Body of pancreas (tissue), 4 donors: ENCODE results near the gene AANAT. TPM values are rescaled to one million over a fixed set of nuclear protein-coding genes. Genes with fewer than 3 reads are reported as not detected.
A peak's percentile ranks its signal among the peaks of the same experiment; 100 is the strongest.

ENCODE experiments used
- ATAC-seq: fragments of 150-250 bp; one replicate; pipeline ENCODE4 v1.9.1; 2016
- DNase-seq, 4 donors: peaks; one replicate each; pipeline ENCODE4 v3.0.0-alpha.2; 2019
- H3K27ac ChIP-seq, 4 donors: fragments of 200-600 bp; sonication (generic); 1 replicate in 3 of 4; 2 replicates in 1 of 4; pipeline versions ENCODE4 v1.5.1 to v1.6.1; 2016 to 2019; ENCODE audit warnings: mild to moderate bottlenecking in 1 of 4, mixed read lengths in 1 of 4, moderate library complexity in 1 of 4
- H3K27me3 ChIP-seq, 2 donors: fragments of 200-600 bp; sonication (generic); one replicate each; pipeline ENCODE4 v1.6.0; 2016; ENCODE audit warnings: mild to moderate bottlenecking in 1 of 2
- H3K36me3 ChIP-seq, 2 donors: fragments of 200-600 bp; sonication (generic); replicated peaks in 1 of 2; 2 replicates each; pipeline ENCODE4 v1.5.1; 2016; ENCODE audit warnings: low read depth in 2 of 2; ENCODE audit not compliant: insufficient read depth in 1 of 2
- H3K4me1 ChIP-seq: fragments of 200-600 bp; sonication (generic); one replicate; pipeline ENCODE4 v1.6.0; 2016
- H3K4me3 ChIP-seq, 2 donors: fragments of 200-600 bp; sonication (generic); 1 replicate in 1 of 2; 2 replicates in 1 of 2; pipeline ENCODE4 v1.5.1; 2016 to 2019
- H3K9me3 ChIP-seq, 3 donors: fragments of 200-600 bp; sonication (generic); 1 replicate in 2 of 3; 2 replicates in 1 of 3; pipeline ENCODE4 v1.5.1; 2016
- CTCF ChIP-seq, 7 experiments: fragments of 450-650 bp in 4 of 7; fragments of 200-600 bp in 3 of 7; sonication (generic) in 3 of 7; IDR thresholded peaks; one replicate each; pipeline ENCODE4 v1.5.1; 2016 to 2019; ENCODE audit warnings: antibody characterized with exemption in 7 of 7
- POLR2A ChIP-seq, 3 donors: fragments of 450-650 bp; IDR thresholded peaks; one replicate each; pipeline ENCODE4 v1.6.1; 2016; ENCODE audit warnings: antibody characterized with exemption in 3 of 3, mild to moderate bottlenecking in 2 of 3
- WGBS, 2 donors: methylation state at CpG; one replicate each; pipeline ENCODE4 v1.1.5; 2017; 5-methylcytosine and 5-hydroxymethylcytosine counted together
- intact Hi-C: fragments of 100-400 bp; cut with DNase I; formaldehyde crosslinking; loops from one replicate; pipeline ENCODE4 v1.15.1; 2023
- total RNA-seq, 2 donors: library from RNA; depleted of rRNA; stranded (reverse); fragments of >200 nt; gene quantifications; one replicate each; pipeline ENCODE4 v1.1.0, GENCODE V29; 2016

The AANAT gene
- total RNA-seq, 2 donors from 2014 or later, result not detected

DNA sequence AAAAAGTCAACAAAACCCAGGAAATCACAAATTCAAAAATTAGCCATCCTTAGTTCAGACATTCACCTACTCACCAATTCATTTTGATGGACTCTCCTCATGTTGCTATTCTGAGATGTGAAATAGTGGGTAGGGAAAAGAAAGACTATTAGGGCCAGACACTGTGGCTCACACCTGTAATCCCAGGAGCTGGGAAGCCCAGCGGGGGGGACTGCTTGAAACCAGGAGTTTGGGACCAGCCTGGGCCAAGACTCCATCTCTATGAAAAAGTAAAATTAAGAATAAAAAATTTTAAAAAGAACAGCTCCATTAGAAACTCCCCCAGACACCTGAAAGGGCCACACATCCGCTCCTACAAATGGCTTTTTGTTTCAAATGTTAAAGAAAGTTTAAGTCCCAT lies 35.9 kb upstream of the AANAT start:
- no peak for ATAC-seq
- no peak overlapping the region for H3K4me3 ChIP-seq
- H3K9me3 ChIP-seq, result no peaks in the 10 kb centered on the region
- H3K27me3 ChIP-seq, result no peaks in the 10 kb centered on the region
- H3K4me1 ChIP-seq, result peaks cover 8% of the 10 kb centered on the region
- intact Hi-C loops, result no loop called here
- no peak for DNase-seq
- WGBS, 2 donors, result 88 to 94% methylated on average over 2 of the region's 2 CpGs
- H3K36me3 ChIP-seq, result no peaks in the 10 kb centered on the region
- no peak overlapping the region for H3K27ac ChIP-seq
- TF ChIP-seq POLR2A (IDR thresholded peaks at IDR 0.05) (no peak), CTCF (IDR thresholded peaks at IDR 0.05) (no peak)

DNA sequence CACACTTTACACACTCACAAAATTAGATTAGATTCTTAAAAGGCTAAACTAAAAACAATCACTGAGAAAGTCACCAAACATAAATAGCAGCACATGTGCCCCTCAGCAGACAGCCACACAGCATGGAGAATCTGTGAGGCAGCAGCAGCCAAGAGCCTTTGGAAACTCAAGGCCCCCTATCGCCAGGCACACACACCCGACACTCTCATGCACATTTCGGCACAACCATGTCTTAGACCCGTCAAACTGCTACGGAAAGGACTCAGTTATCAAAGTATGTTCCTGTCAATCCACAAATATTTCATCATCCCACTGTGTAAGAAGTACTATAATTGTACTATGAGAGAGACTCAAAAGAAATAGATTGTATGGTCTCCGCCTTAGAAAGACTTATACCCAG lies 35.4 kb upstream of the AANAT start:
- no peak overlapping the region for H3K4me3 ChIP-seq
- DNase-seq (no peak), ATAC-seq (no peak)
- peaks cover 8% of the 10 kb centered on the region for H3K4me1 ChIP-seq
- H3K27ac ChIP-seq, result no peak overlapping the region
- intact Hi-C loops, result no loop called here
- H3K36me3 ChIP-seq, result no peaks in the 10 kb centered on the region
- WGBS, 2 donors, result 65 to 68% methylated on average over 6 of the region's 6 CpGs
- no peaks in the 10 kb centered on the region for H3K27me3 ChIP-seq
- no peaks in the 10 kb centered on the region for H3K9me3 ChIP-seq
- TF ChIP-seq POLR2A (IDR thresholded peaks at IDR 0.05), result no peak
- no peak for TF ChIP-seq CTCF (IDR thresholded peaks at IDR 0.05)

DNA sequence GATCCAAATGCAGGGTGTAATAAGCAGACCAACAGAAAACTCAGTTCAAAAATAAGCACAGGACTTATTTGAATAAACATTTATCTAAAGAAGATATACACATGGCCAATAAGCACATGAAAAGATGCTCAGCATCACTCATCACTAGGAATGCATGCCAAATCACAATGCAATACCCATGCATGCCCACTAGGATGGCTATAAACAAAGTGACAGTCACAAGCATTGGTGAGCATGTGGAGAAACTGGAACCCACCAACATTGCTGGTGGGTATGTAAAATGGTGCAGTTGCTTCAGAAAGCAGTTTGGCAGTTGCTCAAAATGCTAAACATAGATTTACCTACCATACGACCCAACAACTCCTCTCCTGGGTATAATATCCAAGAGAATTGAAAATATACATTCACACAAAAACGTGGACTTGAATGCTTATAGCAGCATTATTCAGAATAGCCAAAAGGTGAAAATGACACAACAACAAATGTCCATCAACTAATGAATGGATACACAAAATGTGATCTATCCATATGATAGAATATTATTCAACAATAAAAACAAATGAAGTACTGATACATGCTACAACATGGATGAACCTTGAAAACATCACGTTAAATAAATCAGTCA lies 34.6 kb upstream of the AANAT start:
- no peak for ATAC-seq

DNA sequence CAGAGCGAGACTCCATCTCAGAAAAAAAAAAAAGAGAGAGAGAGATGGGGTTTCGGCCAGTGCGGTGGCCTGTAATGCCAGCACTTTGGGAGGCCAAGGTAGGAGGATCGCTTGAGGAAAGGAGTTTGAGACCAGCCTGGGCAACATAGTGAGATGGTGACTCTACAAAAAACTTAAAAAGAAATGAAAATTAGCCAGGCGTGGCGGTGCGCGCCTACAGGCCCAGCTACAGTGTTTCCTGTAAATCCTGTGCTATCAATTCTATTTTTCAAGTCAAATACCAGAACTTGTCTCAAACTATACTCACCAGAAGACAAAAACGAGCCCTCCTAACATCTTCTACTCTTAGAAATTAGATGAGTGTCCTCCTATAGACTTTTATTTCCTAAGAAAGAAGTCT lies 33.7 kb upstream of the AANAT start:
- no peak for TF ChIP-seq CTCF (IDR thresholded peaks at IDR 0.05)
- TF ChIP-seq POLR2A (IDR thresholded peaks at IDR 0.05), result no peak
- no peak overlapping the region for H3K4me3 ChIP-seq
- ATAC-seq (no peak), DNase-seq (no peak)
- no peaks in the 10 kb centered on the region for H3K27me3 ChIP-seq
- 94% methylated on average over 9 of the region's 9 CpGs for WGBS, 2 donors
- H3K4me1 ChIP-seq, result peaks cover 8% of the 10 kb centered on the region
- intact Hi-C loops, result no loop called here
- H3K36me3 ChIP-seq, result no peaks in the 10 kb centered on the region
- H3K27ac ChIP-seq, result no peak overlapping the region
- H3K9me3 ChIP-seq, result no peaks in the 10 kb centered on the region

More for the DNA sequence above, 34.6 kb upstream of the AANAT start:
- Histone ChIP-seq H3K27me3 (no peaks in the 10 kb centered on the region), H3K27ac (no peak overlapping the region), H3K4me1 (peaks cover 4% of the 10 kb centered on the region), H3K9me3 (no peaks in the 10 kb centered on the region), H3K4me3 (no peak overlapping the region), H3K36me3 (no peaks in the 10 kb centered on the region)
- WGBS, 2 donors, result 78 to 81% methylated on average over 3 of the region's 3 CpGs
- TF ChIP-seq POLR2A (IDR thresholded peaks at IDR 0.05), result no peak
- peak in 2 of 7 experiments; percentile 10 to 11 for TF ChIP-seq CTCF (IDR thresholded peaks at IDR 0.05)
- no peak for DNase-seq
- intact Hi-C loops, result no loop called here

GRCh38 chr17:76434870-76435269 lies 32.5 kb upstream of the AANAT start:
- 72 to 81% methylated on average over 7 of the region's 7 CpGs for WGBS, 2 donors
- DNase-seq (peak in 1 of 4 donors; percentile 48), ATAC-seq (no peak)
- Histone ChIP-seq H3K4me3 (no peak overlapping the region), H3K27me3 (no peaks in the 10 kb centered on the region), H3K4me1 (peaks cover 15% of the 10 kb centered on the region), H3K27ac (no peak overlapping the region), H3K36me3 (no peaks in the 10 kb centered on the region), H3K9me3 (no peaks in the 10 kb centered on the region)
- TF ChIP-seq POLR2A (IDR thresholded peaks at IDR 0.05) (no peak), CTCF (IDR thresholded peaks at IDR 0.05) (no peak)
- intact Hi-C loops, result no loop called here
